ENCODE results near the gene FRAT2. TPM values are rescaled to one million over a fixed set of nuclear protein-coding genes. Genes with fewer than 3 reads are reported as not detected.

FRAT2 gene
- total RNA-seq, 6 donors from 2014 or later: 19.0 to 33.3 (median 29.5) TPM

DNA sequence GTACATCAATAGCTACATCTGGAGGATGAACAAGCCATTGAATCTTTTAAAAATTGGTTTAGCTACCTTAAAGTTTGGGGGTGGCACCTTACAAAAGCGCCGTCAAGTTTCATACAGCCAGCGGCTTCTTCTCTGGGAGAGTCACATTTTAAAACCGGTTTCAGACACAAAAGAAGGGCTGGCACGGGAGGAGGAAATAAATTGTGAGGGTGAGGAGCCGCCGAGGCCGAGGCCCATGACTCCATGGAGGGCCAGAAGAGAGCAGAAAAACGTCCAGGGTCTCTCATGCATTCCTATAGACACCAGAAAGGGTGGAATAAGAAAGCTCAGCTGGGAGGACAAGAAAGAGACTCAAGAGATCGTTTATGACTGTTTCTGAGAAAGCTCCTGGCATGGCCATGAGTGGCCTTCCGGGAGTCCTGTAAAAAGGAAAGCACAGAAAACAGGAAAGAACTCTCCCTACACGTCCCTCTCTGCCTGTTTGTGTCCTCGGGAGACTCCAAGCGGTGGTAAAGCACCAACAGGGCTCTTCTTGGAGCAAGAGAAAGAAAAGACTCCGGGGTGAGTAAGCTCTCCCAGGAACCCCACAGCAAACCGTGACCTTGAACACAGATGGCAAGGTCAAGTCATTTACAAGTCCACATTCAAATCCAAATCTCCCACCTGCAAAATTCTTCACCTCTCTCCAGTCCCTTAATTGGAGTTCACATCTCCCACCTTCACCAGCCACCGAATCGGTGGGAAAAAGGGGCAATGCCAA, 1.8 kb downstream of the FRAT2 start:
- WGBS, 2 donors: 14 to 19% methylated on average over 18 of the region's 18 CpGs
- H3K4me3 ChIP-seq: peak overlapping the region; percentile 68 to 88 (median 82)
- no peaks in the 10 kb centered on the region for H3K27me3 ChIP-seq
- ATAC-seq (ENCODE audit: low FRiP score in 2 of 2) (peak; percentile 4 to 15), DNase-seq (peak in 1 of 2 donors; percentile 78)
- TF ChIP-seq, protein P1, sequence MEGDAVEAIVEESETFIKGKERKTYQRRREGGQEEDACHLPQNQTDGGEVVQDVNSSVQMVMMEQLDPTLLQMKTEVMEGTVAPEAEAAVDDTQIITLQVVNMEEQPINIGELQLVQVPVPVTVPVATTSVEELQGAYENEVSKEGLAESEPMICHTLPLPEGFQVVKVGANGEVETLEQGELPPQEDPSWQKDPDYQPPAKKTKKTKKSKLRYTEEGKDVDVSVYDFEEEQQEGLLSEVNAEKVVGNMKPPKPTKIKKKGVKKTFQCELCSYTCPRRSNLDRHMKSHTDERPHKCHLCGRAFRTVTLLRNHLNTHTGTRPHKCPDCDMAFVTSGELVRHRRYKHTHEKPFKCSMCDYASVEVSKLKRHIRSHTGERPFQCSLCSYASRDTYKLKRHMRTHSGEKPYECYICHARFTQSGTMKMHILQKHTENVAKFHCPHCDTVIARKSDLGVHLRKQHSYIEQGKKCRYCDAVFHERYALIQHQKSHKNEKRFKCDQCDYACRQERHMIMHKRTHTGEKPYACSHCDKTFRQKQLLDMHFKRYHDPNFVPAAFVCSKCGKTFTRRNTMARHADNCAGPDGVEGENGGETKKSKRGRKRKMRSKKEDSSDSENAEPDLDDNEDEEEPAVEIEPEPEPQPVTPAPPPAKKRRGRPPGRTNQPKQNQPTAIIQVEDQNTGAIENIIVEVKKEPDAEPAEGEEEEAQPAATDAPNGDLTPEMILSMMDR (IDR thresholded peaks at IDR 0.05): peak in 3 of 6 experiments; percentile 16 to 39 (median 31)
- no peak for TF ChIP-seq POLR2A (IDR thresholded peaks at IDR 0.05)
- TF ChIP-seq POLR2AphosphoS5 (IDR thresholded peaks at IDR 0.05): peak in 1 of 2 donors; percentile 29
- TF ChIP-seq EP300 (IDR thresholded peaks at IDR 0.05): peak in 1 of 4 donors; percentile 48
- no peaks in the 10 kb centered on the region for H3K9me3 ChIP-seq
- peak overlapping the region; percentile 94 to 99 (median 96) for H3K27ac ChIP-seq
- peaks cover 42 to 83% (median 56%) of the 10 kb centered on the region in 4 donors for H3K4me1 ChIP-seq
- peaks cover 0 to 10% (median 2%) of the 10 kb centered on the region in 4 donors for H3K36me3 ChIP-seq

- no peaks in the 10 kb centered on the region for H3K9me3 ChIP-seq
- peaks cover 31 to 75% (median 45%) of the 10 kb centered on the region in 4 donors for H3K4me1 ChIP-seq
- WGBS, 2 donors: 65 to 76% methylated on average over 6 of the region's 6 CpGs
- no peaks in the 10 kb centered on the region for H3K27me3 ChIP-seq
- DNase-seq: no peak
- peak overlapping the region; percentile 94 to 99 (median 96) for H3K27ac ChIP-seq
- peak overlapping the region in 3 of 4 donors; percentile 68 to 88 (median 86) for H3K4me3 ChIP-seq
- peaks cover 0 to 10% (median 2%) of the 10 kb centered on the region in 4 donors for H3K36me3 ChIP-seq
- ATAC-seq (ENCODE audit: low FRiP score in 2 of 2): no peak
- TF ChIP-seq POLR2AphosphoS5 (IDR thresholded peaks at IDR 0.05) (no peak), EP300 (IDR thresholded peaks at IDR 0.05) (no peak), POLR2A (IDR thresholded peaks at IDR 0.05) (no peak)
- TF ChIP-seq, protein P1 (IDR thresholded peaks at IDR 0.05): no peak
These were observed 3.3 kb downstream of the FRAT2 start for GRCh38 chr10:97331153-97331703.

- no peak overlapping the region for H3K4me3 ChIP-seq
- TF ChIP-seq EP300 (IDR thresholded peaks at IDR 0.05): no peak
- TF ChIP-seq POLR2AphosphoS5 (IDR thresholded peaks at IDR 0.05): no peak
- TF ChIP-seq POLR2A (IDR thresholded peaks at IDR 0.05): no peak
- TF ChIP-seq, protein P1 (IDR thresholded peaks at IDR 0.05): no peak
- peaks cover 26 to 62% (median 34%) of the 10 kb centered on the region in 4 donors for H3K4me1 ChIP-seq
- peak overlapping the region in 2 of 4 donors; percentile 4 to 8 for H3K27ac ChIP-seq
- 80 to 90% methylated on average over 5 of the region's 5 CpGs for WGBS, 2 donors
- DNase-seq: no peak
- no peak for ATAC-seq (ENCODE audit: low FRiP score in 2 of 2)
- H3K36me3 ChIP-seq: peaks cover 0 to 10% (median 2%) of the 10 kb centered on the region in 4 donors
- H3K9me3 ChIP-seq: no peaks in the 10 kb centered on the region
- H3K27me3 ChIP-seq: no peaks in the 10 kb centered on the region
These were observed 4.8 kb downstream of the FRAT2 start for GRCh38 chr10:97329766-97330165.

- WGBS, 2 donors: 80 to 86% methylated on average over 3 of the region's 3 CpGs
- TF ChIP-seq EP300 (IDR thresholded peaks at IDR 0.05) (no peak), POLR2A (IDR thresholded peaks at IDR 0.05) (no peak), POLR2AphosphoS5 (IDR thresholded peaks at IDR 0.05) (no peak)
- TF ChIP-seq, protein P1 (IDR thresholded peaks at IDR 0.05): no peak
- no peak for DNase-seq
- Histone ChIP-seq H3K4me1 (peaks cover 26 to 62% (median 34%) of the 10 kb centered on the region in 4 donors), H3K4me3 (no peak overlapping the region), H3K36me3 (peaks cover 0 to 10% (median 2%) of the 10 kb centered on the region in 4 donors), H3K9me3 (no peaks in the 10 kb centered on the region), H3K27ac (peak overlapping the region; percentile 14 to 72 (median 54)), H3K27me3 (no peaks in the 10 kb centered on the region)
- ATAC-seq (ENCODE audit: low FRiP score in 2 of 2): no peak
These were observed 5.7 kb downstream of the FRAT2 start for GRCh38 chr10:97328646-97329453.
